Measurements from ENCODE around the gene CERK.

- TF ChIP-seq CTCF (IDR thresholded peaks at IDR 0.05) (no peak), POLR2A (IDR thresholded peaks at IDR 0.05) (no peak), POLR2AphosphoS5 (IDR thresholded peaks at IDR 0.05) (no peak)
Measured at GRCh38 chr22:46666577-46667244, 71.3 kb downstream of the CERK start.
